Ovary (tissue), 3 donors: ENCODE results near the gene HDAC10.

Experiments used
- EP300 ChIP-seq: sonication (generic); formaldehyde crosslinking; IDR thresholded peaks from one replicate; pipeline ENCODE4 v1.6.1; 2017; ENCODE audit warnings: antibody characterized with exemption
- POLR2A ChIP-seq: fragments of 450-650 bp; IDR thresholded peaks from one replicate; pipeline ENCODE4 v1.6.1; 2017; ENCODE audit warnings: antibody characterized with exemption, mild to moderate bottlenecking, moderate library complexity
- TF ChIP-seq, protein P1 (sequence below), 3 donors: fragments of 450-650 bp in 2 of 3; fragments of 200-600 bp in 1 of 3; IDR thresholded peaks; one replicate each; pipeline versions ENCODE4 v1.5.1 to v1.8.0; 2016 to 2022; ENCODE audit warnings: antibody characterized with exemption in 3 of 3, mild to moderate bottlenecking in 1 of 3
- donor health status: DM: no; HTN: no; CAD: no.

DNA sequence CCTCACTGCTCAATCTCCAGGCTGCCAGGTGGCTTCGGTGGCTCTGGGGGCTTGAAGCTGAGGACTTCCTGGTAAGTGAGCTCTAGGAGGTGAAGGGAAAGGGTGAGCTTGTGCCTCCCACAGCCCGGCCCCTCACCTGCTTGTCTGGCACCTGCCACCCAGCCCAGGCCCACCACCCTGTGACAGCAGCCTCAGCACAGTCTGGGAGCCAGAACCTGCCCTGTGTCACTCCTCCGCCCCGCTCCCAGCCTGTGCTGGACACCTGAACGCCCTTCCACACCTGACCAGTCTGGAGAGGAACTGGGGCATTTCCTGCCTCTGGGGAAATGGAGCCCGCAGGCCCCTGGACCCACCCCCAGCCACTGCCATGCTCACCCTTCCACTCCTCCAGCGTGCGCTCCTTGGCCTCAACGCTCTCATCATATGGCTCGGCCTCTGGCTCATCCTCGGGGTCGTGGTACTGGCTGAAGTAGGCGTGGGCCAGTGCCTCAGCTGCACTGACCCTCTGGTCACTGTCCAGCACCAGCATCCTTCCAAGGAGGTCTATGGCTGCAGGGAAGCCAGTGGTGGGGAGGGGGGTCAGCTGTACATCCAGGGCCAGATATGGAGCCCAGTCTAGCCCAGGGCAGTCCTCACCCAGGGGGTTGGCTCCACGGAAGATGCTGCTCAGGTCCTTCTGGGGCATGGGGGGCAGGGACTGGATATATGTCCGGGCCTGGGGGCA lies 14.0 kb upstream of the HDAC10 start:
- TF ChIP-seq, protein P1, sequence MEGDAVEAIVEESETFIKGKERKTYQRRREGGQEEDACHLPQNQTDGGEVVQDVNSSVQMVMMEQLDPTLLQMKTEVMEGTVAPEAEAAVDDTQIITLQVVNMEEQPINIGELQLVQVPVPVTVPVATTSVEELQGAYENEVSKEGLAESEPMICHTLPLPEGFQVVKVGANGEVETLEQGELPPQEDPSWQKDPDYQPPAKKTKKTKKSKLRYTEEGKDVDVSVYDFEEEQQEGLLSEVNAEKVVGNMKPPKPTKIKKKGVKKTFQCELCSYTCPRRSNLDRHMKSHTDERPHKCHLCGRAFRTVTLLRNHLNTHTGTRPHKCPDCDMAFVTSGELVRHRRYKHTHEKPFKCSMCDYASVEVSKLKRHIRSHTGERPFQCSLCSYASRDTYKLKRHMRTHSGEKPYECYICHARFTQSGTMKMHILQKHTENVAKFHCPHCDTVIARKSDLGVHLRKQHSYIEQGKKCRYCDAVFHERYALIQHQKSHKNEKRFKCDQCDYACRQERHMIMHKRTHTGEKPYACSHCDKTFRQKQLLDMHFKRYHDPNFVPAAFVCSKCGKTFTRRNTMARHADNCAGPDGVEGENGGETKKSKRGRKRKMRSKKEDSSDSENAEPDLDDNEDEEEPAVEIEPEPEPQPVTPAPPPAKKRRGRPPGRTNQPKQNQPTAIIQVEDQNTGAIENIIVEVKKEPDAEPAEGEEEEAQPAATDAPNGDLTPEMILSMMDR (IDR thresholded peaks at IDR 0.05) = no peak
- TF ChIP-seq EP300 = no peak
- TF ChIP-seq POLR2A = no peak
